Fibroblast of lung (primary cell): ENCODE results near the gene DNMT1.

Experiments
- CTCF ChIP-seq, 2 donors: IDR thresholded peaks in 1 of 2; conservative IDR thresholded peaks in 1 of 2; 1 replicate in 1 of 2; 2 replicates in 1 of 2; pipeline ENCODE4 v1.5.1; 2011 to 2012; ENCODE audit warnings: low read length in 2 of 2, control low read depth in 1 of 2, inconsistent platforms in 1 of 2, low read depth in 1 of 2, mild to moderate bottlenecking in 1 of 2
- EZH2 ChIP-seq: IDR thresholded peaks from 2 replicates; pipeline ENCODE4 v1.5.1; 2012; ENCODE audit warnings: low read length, control low read depth, mild to moderate bottlenecking; ENCODE audit errors: missing control alignments

DNA sequence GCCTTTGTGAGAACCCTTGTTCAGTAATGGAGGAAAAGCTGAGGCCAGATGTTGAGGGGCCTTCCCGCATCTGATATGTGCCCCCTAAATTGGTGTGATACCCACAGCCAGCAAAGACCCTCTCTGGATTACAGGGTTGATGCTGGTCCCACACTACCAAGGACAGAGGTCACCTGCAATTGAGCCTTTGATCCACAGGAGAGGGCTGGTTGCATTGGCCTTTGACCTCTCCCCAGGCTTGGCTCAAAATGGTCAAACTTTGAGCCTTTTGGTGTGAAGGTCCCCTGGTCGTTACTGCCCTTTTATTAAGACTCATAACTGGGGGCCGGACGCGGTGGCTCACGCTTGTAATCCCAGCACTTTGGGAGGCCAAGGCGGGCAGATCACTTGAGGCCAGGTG lies 48.9 kb upstream of the DNMT1 start:
- TF ChIP-seq EZH2 (no peak), CTCF (conservative IDR thresholded peaks at IDR 0.05 in 1 of 2, IDR thresholded peaks at IDR 0.05 in 1 of 2; ENCODE audit: low read depth in 1 of 2, low read length in 2 of 2) (no peak)
